Prostate gland (tissue), 2 donors: Measurements from ENCODE around the gene SLC1A1. TPM values are rescaled to one million over a fixed set of nuclear protein-coding genes. Genes with fewer than 3 reads are reported as not detected.
A peak's percentile ranks its signal among the peaks of the same experiment; 100 is the strongest.

Source experiments
- DNase-seq: peaks from one replicate; pipeline ENCODE4 v3.0.0-alpha.2; 2019; ENCODE audit warnings: low spot score
- H3K27ac ChIP-seq, 2 donors: fragments of 200-600 bp; sonication (generic); 2 replicates each; pipeline ENCODE4 v1.5.1; 2017 to 2019
- H3K27me3 ChIP-seq: fragments of 200-600 bp; sonication (generic); replicated peaks from 2 replicates; pipeline ENCODE4 v1.5.1; 2019; ENCODE audit not compliant: insufficient read depth
- H3K36me3 ChIP-seq, 2 donors: fragments of 200-600 bp; sonication (generic); 1 replicate in 1 of 2; 2 replicates in 1 of 2; pipeline versions ENCODE4 v1.5.1 to v1.8.1; 2017 to 2019
- H3K4me1 ChIP-seq: fragments of 200-600 bp; sonication (generic); replicated peaks from 2 replicates; pipeline ENCODE4 v1.5.1; 2019
- H3K4me3 ChIP-seq, 2 donors: fragments of 200-600 bp; sonication (generic); 2 replicates each; pipeline ENCODE4 v1.5.1; 2017 to 2019
- H3K9me3 ChIP-seq: fragments of 200-600 bp; sonication (generic); 2 replicates; pipeline ENCODE4 v1.5.1; 2017
- CTCF ChIP-seq, 4 experiments: fragments of 200-600 bp in 2 of 4; fragments of 450-650 bp in 2 of 4; sonication (generic) in 2 of 4; IDR thresholded peaks; 1 replicate in 3 of 4; 2 replicates in 1 of 4; pipeline ENCODE4 v1.5.1; 2016 to 2019; ENCODE audit warnings: antibody characterized with exemption in 4 of 4, mild to moderate bottlenecking in 2 of 4, moderate library complexity in 2 of 4
- POLR2A ChIP-seq: fragments of 450-650 bp; IDR thresholded peaks from one replicate; pipeline ENCODE4 v1.6.1; 2016; ENCODE audit warnings: antibody characterized with exemption, mild to moderate bottlenecking
- POLR2AphosphoS5 ChIP-seq: sonication (generic); formaldehyde crosslinking; IDR thresholded peaks from one replicate; pipeline ENCODE4 v1.6.1; 2017; ENCODE audit warnings: antibody characterized with exemption
- WGBS: methylation state at CpG from one replicate; pipeline ENCODE4 v1.1.5; 2018; 5-methylcytosine and 5-hydroxymethylcytosine counted together
- intact Hi-C: fragments of 100-400 bp; cut with DNase I; formaldehyde crosslinking; loops from one replicate; pipeline ENCODE4 v1.14.2; 2022
- total RNA-seq, 2 donors: library from RNA; depleted of rRNA; stranded (reverse); fragments of >200 nt; gene quantifications; one replicate each; pipeline ENCODE4 v1.1.0, GENCODE V29; 2016

Gene SLC1A1
- 10 to 100 TPM in 1 of 2 donors, 1 to 10 TPM in 1; 2.9 to 13.1 TPM for total RNA-seq

GRCh38 chr9:4489919-4490704 is at the start of gene SLC1A1:
Gene SLC1A1, plus strand, starts transcription at chr9:4490468. Its CDS starts 212 bp downstream, at chr9:4490680.
- H3K36me3 ChIP-seq = no peaks in the 10 kb centered on the region
- peak within 1 kb of the TSS; percentile 66 to 76 for H3K27ac ChIP-seq
- intact Hi-C loops = loop anchor here (5.0 kb wide), 2 partner anchors 57 to 112 kb away; no protein-coding TSS in a partner anchor
- H3K27me3 ChIP-seq = no peaks in the 10 kb centered on the region
- peak; percentile 60 for DNase-seq
- no peaks in the 10 kb centered on the region for H3K4me1 ChIP-seq
- whole genome bisulfite sequencing = under 1% methylated on average over 58 of the region's 72 CpGs
- no peaks in the 10 kb centered on the region for H3K9me3 ChIP-seq
- peak within 1 kb of the TSS; percentile 49 to 70 for H3K4me3 ChIP-seq
- TF ChIP-seq POLR2AphosphoS5 (peak; percentile 7), POLR2A (peak; percentile 34), CTCF (IDR thresholded peaks at IDR 0.05) (peak in 1 of 4 experiments; percentile 5)

GRCh38 chr9:4442806-4443205 is 47.5 kb upstream of the SLC1A1 start:
- no peak for DNase-seq
- H3K4me3 ChIP-seq = no peak overlapping the region
- H3K27me3 ChIP-seq = no peaks in the 10 kb centered on the region
- no peak for TF ChIP-seq CTCF (IDR thresholded peaks at IDR 0.05)
- TF ChIP-seq POLR2A = no peak
- no peak for TF ChIP-seq POLR2AphosphoS5
- intact Hi-C loops = no loop called here
- H3K9me3 ChIP-seq = no peaks in the 10 kb centered on the region
- H3K36me3 ChIP-seq = no peaks in the 10 kb centered on the region
- no peaks in the 10 kb centered on the region for H3K4me1 ChIP-seq
- no peak overlapping the region for H3K27ac ChIP-seq
- 86% methylated on average over 3 of the region's 3 CpGs for WGBS

GRCh38 chr9:4443439-4443838 is 46.8 kb upstream of the SLC1A1 start:
- Histone ChIP-seq H3K9me3 (no peaks in the 10 kb centered on the region), H3K4me1 (no peaks in the 10 kb centered on the region), H3K4me3 (no peak overlapping the region), H3K27ac (no peak overlapping the region), H3K36me3 (no peaks in the 10 kb centered on the region), H3K27me3 (no peaks in the 10 kb centered on the region)
- TF ChIP-seq CTCF (IDR thresholded peaks at IDR 0.05) (no peak), POLR2A (no peak), POLR2AphosphoS5 (no peak)
- DNase-seq = no peak
- intact Hi-C loops = no loop called here
- whole genome bisulfite sequencing = 74% methylated on average over 1 of the region's 1 CpG

- WGBS = 82% methylated on average over 2 of the region's 2 CpGs
- no peak for TF ChIP-seq CTCF (IDR thresholded peaks at IDR 0.05)
- no peak for TF ChIP-seq POLR2A
- no peak for TF ChIP-seq POLR2AphosphoS5
- no peaks in the 10 kb centered on the region for H3K36me3 ChIP-seq
- no peaks in the 10 kb centered on the region for H3K4me1 ChIP-seq
- no peaks in the 10 kb centered on the region for H3K27me3 ChIP-seq
- H3K4me3 ChIP-seq = no peak overlapping the region
- no peaks in the 10 kb centered on the region for H3K9me3 ChIP-seq
- intact Hi-C loops = no loop called here
- H3K27ac ChIP-seq = no peak overlapping the region
- DNase-seq = no peak
These were observed 28.8 kb upstream of the SLC1A1 start for GRCh38 chr9:4461437-4461836.

GRCh38 chr9:4463824-4464223 is 26.4 kb upstream of the SLC1A1 start:
- no peaks in the 10 kb centered on the region for H3K27me3 ChIP-seq
- no peak for TF ChIP-seq CTCF (IDR thresholded peaks at IDR 0.05)
- TF ChIP-seq POLR2AphosphoS5 = no peak
- TF ChIP-seq POLR2A = no peak
- H3K27ac ChIP-seq = no peak overlapping the region
- H3K4me3 ChIP-seq = no peak overlapping the region
- no peak for DNase-seq
- H3K9me3 ChIP-seq = no peaks in the 10 kb centered on the region
- H3K4me1 ChIP-seq = no peaks in the 10 kb centered on the region
- H3K36me3 ChIP-seq = no peaks in the 10 kb centered on the region
- 81% methylated on average over 3 of the region's 3 CpGs for WGBS
- intact Hi-C loops = no loop called here
